Measurements from ENCODE around the gene MACROD2.

DNA sequence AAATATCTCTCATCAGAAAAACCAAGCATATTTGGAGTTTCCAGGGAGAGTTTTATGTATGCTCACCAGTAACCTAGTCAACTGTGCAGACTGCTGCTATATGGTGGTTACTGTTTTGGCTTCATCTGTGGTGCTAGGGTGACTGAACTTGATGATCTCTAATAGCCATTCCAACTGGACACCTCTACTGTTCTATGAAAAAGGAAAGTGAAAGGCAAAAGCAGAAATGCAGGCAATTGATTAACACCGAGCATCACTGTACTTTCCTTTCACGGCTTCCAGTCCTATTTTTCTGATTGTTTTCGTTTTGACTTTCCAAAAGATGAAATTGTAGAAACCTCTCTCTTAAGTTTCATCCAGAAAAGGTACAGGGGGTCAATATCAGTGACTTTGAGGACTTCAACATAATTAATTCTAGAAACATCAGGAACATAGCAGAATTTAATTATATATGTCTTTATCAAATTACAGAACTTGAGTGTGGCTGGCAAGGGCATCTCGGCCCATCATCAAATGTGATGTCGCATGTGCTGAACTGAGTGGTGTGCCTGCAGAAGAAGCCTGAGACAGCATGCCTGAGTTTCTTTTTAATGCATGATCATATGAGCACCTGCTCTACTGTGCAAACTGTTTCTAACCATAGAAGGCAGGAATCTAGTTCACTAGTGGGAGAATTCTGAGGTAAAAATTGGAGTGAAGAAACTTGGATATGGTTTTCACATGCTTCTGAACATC is 806.4 kb downstream of the MACROD2 start:
- TF ChIP-seq, protein P1, sequence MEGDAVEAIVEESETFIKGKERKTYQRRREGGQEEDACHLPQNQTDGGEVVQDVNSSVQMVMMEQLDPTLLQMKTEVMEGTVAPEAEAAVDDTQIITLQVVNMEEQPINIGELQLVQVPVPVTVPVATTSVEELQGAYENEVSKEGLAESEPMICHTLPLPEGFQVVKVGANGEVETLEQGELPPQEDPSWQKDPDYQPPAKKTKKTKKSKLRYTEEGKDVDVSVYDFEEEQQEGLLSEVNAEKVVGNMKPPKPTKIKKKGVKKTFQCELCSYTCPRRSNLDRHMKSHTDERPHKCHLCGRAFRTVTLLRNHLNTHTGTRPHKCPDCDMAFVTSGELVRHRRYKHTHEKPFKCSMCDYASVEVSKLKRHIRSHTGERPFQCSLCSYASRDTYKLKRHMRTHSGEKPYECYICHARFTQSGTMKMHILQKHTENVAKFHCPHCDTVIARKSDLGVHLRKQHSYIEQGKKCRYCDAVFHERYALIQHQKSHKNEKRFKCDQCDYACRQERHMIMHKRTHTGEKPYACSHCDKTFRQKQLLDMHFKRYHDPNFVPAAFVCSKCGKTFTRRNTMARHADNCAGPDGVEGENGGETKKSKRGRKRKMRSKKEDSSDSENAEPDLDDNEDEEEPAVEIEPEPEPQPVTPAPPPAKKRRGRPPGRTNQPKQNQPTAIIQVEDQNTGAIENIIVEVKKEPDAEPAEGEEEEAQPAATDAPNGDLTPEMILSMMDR (IDR thresholded peaks at IDR 0.05) = no peak
- no peak for TF ChIP-seq ZFX (IDR thresholded peaks at IDR 0.05; ENCODE audit: borderline replicate concordance)
